PFSK-1 (cell line): ENCODE data around the gene RHBG.

ENCODE experiments used
- POLR2AphosphoS5 ChIP-seq: IDR thresholded peaks from 2 replicates; pipeline ENCODE4 v1.6.1; 2012; ENCODE audit warnings: low read depth, mild to moderate bottlenecking, control low read depth, low read length, moderate library complexity
- REST ChIP-seq, 2 experiments: IDR thresholded peaks; 2 replicates each; pipeline versions ENCODE4 v1.6.1 to v1.8.0; 2011 to 2012; ENCODE audit warnings: low read depth in 2 of 2, low read length in 2 of 2, control low read depth in 1 of 2, inconsistent platforms in 1 of 2, mild to moderate bottlenecking in 1 of 2, moderate library complexity in 1 of 2; ENCODE audit not compliant: insufficient read depth in 1 of 2
- SIN3A ChIP-seq: IDR thresholded peaks from 2 replicates; pipeline ENCODE4 v1.6.1; 2012; ENCODE audit warnings: mild to moderate bottlenecking, low read length, moderate library complexity, borderline replicate concordance; ENCODE audit not compliant: insufficient read depth
- TAF1 ChIP-seq: IDR thresholded peaks from 2 replicates; pipeline ENCODE4 v1.6.1; 2012; ENCODE audit warnings: low read length, control low read depth, borderline replicate concordance; ENCODE audit not compliant: insufficient read depth

DNA sequence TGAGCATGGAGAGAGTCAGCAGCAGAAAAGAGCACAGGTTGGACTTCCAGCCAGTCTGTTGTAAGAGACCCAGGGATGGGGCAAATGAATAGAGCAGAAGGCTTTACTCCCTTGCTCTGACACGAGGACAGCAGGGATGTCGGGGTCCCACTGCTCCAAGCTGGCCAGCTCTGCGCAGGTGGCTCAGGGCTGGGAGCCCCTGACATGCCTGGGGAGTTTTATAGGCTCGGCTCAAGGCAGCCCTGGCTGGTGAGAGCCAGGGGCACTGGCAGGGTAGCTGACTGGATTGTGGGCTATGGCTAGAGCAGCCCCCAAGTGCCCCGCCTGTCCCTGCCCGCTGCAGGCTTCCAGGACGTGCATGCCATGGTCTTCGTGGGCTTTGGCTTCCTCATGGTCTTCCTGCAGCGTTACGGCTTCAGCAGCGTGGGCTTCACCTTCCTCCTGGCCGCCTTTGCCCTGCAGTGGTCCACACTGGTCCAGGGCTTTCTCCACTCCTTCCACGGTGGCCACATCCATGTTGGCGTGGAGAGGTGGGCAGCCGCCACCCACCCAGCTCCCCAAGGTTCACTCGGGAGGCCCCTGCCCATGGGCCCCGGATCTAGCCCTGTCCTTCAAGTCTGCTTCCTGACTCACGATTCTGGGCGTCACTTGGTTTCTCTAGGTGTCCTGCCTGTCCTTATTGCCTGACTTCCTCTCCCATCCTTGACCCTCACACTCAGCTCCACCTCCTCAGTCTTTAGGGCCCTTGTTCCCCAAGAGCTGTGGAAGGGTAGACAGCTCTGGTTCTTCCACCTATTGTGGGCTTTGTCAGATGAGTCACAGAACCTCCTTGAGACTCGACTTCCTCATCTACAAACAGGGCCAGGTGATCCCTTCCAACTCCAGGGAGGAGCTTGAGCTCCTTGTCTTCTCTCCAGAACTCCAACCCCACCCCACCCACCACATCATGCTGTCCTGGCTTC is 8.2 kb downstream of the RHBG start:
- TF ChIP-seq TAF1 (no peak), REST (IDR thresholded peaks at IDR 0.05; ENCODE audit: insufficient read depth in 1 of 2, low read depth in 2 of 2, low read length in 2 of 2) (no peak), SIN3A (no peak), POLR2AphosphoS5 (no peak)
